CD4-positive, alpha-beta T cell treated with Interferon alpha-2 for 1 hour (primary cell): ENCODE results near the gene NCOA1.
"Not testable (repeated sequence)": the region's sequence is repeated elsewhere in the genome, so short reads cannot be mapped to it uniquely, and the experiment has no call there.

Source experiments
- DNase-seq, 2 donors: peaks; one replicate each; pipeline ENCODE4 v3.0.0-alpha.2; 2020 to 2022

NCOA1 gene

GRCh38 chr2:24644032-24644431, 153.0 kb downstream of the NCOA1 start:
- DNase-seq, result no peak

GRCh38 chr2:24650997-24651642, 160.1 kb downstream of the NCOA1 start:
- DNase-seq, result no peak

- DNase-seq, result no peak
Observed at GRCh38 chr2:24651643-24652003, 160.6 kb downstream of the NCOA1 start.

DNA sequence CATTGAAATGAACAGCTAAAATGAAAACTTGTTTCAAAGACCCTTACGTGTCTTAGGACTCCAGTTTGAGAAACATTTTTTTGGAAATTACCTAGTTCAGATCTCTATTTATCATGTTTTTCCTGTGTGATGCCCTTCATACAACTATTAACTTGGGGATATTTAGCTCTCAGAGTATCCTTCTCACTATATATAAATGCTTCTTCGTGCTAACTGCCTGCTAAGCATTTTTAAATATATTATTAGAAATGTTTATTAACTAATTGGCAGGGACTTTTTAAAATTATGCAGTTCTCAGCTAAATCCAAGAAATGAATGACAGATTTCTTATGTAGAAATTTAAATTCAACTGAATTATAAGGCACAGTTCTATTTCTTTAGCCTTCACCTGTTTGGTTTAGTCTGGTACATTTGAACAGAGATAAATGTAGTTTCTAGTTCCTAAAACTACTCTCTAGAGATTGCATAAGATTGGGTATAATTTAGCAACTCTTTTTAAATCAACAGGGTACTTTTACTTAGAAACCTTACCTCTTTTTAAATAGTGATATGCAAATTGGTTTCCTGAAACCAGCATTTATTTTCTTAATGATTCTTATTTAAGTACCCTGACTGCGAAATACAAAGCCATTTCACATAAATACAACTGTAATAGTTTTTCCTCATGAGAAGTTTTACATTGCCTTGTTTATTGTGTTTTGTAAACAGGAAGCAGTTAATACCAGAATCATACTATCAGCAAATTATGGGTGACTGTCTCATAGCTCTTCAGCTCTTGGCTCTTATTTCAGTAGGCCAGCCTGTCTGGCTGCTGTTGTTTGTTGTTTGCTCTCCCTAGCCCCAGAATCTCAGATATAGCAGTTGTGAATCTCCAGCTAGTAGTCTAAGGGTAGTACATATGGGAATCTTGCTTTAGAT, 161.5 kb downstream of the NCOA1 start:
- DNase-seq, result no peak

- no peak for DNase-seq
Observed at GRCh38 chr2:24657818-24658217, 166.8 kb downstream of the NCOA1 start.

DNA sequence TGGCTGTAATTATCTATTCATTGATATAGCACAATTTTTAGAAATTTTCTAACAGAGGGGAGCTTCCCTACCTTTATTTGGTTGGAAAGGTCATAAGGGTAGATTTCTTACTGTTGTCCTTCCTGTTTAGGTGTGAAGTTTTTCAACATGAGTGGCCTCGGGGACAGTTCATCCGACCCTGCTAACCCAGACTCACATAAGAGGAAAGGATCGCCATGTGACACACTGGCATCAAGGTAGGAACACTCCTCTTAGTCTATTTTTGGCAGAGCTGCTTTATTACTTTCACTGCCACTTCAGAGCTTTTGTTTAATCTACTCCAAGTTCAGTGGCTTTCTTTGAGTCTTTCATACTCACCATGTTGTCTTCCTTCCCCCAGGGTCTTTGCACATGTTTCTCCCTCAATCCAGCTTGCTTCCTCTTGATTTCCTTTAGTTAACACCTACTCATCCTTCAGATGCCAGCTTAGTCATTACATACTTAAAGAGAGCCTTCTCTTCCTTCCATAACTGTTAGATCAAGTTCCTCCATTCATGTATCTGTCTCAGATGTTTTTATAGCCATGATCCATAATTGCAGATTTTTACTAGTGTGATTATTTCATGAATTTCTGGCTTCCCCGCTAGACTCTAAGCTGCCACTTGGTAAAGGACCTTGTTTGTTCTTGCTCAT, 167.6 kb downstream of the NCOA1 start:
- DNase-seq, result no peak

DNA sequence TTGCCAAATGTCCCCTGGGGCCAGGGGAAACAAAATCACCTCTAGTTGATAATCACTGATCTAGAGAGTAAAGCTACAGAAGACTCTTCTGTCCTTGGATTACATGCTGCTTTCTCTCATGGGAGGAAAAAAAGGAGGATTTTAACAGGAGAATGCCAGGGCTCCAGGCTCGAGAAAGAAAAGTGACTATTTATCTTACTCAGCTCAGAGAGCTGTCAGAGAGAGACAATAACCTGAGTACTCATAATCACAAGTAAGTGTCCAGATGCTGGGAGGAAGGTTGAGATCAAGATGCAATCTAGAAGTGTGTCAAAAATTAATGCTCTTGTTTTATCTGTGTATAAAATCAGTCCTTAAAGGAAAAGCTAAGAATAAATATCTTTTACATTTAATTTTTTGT, 168.8 kb downstream of the NCOA1 start:
- no peak for DNase-seq

DNA sequence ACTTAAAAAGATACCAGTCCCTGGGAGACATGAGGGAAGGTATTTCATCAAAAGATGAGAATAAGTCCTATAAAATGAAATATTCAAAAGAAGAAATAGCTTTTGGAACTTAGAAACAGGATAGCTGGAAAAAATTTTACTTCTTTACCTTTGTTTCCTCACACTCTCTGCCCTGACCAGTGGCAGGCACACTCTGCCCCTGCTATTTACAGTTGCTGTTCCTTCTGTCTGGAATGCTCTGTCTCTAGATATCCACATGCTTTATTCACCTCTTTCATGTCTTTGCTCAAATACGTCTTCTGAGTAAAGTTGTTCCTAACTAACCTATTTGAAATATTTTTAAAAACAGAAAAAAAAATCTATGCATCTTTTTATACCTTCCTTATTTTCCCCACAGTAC, 176.5 kb downstream of the NCOA1 start:
- DNase-seq, result no peak

DNA sequence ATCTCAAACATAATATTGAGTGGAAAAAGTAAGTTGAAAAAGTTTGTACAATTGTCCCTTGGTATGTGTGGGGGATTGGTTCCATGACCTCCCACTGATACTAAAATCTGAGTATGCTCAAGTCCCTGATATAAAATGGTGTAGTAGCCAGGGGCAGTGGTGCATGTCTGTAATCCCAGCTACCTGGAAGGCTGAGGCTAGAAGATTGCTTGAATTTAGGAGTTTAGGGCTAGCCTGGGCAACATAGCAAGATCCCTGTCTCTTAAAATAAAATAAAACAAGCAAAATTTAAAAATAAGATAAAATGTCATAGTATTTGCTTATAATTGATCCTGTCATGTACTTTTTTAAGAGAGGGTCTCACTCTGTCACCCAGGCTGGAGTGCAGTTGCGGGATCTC, 180.2 kb downstream of the NCOA1 start:
- DNase-seq, result no peak

- no peak for DNase-seq
Observed at GRCh38 chr2:24672589-24672988, 181.5 kb downstream of the NCOA1 start.

GRCh38 chr2:24675338-24675737, 184.3 kb downstream of the NCOA1 start:
- DNase-seq, result no peak

GRCh38 chr2:24676493-24676892, 185.4 kb downstream of the NCOA1 start:
- DNase-seq, result no peak

GRCh38 chr2:24678066-24678465, 187.0 kb downstream of the NCOA1 start:
- DNase-seq, result not testable (repeated sequence)

DNA sequence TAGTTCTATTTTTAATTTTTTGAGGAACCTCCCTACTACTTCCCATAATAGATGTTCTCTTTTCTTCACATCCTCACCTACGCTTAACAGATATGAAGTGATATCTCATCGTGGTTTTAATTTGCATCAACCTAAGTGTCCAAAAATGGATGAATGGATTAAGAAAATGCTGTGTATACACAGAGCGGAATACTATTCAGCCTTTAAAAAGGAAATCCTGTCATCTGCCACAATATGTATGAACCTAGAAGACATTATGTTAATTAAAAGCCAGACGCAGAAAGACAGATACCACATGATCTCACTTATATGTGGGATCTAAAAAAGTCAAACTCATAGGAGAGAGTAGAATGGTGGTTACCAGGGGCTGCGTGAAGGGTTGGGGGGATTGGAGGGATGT, 189.1 kb downstream of the NCOA1 start:
- DNase-seq, result no peak

DNA sequence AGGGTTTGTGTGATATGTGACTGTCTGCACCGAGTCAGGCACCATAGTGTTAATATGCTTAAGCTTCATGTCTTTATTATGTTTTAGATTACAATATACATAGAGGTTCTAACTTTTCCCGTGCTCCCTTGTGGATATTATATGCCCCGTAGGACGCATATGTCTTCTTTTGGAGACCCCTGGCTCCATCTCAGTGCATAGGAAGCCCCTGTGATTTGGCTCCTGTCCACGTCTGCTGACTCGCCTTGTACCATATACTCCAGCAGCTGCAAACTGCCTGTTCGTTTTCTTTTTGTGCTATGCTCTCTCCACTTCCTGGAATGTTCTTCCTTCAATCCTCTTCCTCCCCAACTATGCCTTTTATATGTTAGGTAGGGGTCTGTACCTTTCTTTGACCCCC, 191.2 kb downstream of the NCOA1 start:
- no peak for DNase-seq

DNA sequence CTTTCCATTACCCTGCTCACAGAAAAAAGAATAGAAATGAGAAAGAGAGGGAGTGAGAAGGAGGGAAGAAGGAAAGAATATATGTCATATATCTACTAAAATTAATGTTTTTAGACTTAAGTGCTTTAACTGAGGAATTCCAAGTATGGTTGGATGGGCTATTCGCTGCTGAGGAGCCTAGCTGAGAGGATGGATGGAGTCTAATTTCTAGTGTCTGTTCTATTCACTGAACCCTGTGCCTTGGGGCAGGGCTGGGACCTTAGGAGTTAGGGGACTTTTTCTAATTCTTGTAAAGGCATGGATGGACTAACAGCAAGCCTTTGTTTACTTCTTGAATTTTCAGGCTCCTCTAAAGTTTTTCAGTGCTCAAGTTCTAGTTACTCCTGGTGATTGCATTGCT, 192.4 kb downstream of the NCOA1 start:
- no peak for DNase-seq

GRCh38 chr2:24690524-24690923, 199.5 kb downstream of the NCOA1 start:
- no peak for DNase-seq

DNA sequence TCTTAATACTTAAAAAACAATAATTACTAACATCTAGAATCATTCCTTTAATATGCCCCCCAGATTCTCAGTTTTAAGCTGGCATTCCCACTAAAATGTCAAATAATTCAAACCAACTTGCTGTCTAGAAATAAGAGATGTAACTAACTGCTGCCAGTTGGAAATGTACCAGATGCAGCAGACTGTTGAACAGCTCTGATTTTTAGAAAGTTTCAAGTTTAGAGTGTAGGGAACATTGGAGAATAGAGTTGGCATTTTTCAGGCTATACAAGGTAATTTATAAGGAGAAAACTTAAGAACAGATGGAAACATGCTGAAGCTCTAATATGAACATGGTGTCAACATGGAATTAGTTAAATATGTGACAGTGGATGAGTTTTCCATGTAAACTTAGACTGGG, 200.8 kb downstream of the NCOA1 start:
- no peak for DNase-seq

- DNase-seq, result no peak
Observed at GRCh38 chr2:24697792-24698191, 206.7 kb downstream of the NCOA1 start.

- DNase-seq, result no peak
Observed at GRCh38 chr2:24702800-24703199, 211.7 kb downstream of the NCOA1 start.

- DNase-seq, result no peak
Observed at GRCh38 chr2:24704692-24705091, 213.6 kb downstream of the NCOA1 start.

GRCh38 chr2:24707143-24707542, 216.1 kb downstream of the NCOA1 start:
- no peak for DNase-seq

DNA sequence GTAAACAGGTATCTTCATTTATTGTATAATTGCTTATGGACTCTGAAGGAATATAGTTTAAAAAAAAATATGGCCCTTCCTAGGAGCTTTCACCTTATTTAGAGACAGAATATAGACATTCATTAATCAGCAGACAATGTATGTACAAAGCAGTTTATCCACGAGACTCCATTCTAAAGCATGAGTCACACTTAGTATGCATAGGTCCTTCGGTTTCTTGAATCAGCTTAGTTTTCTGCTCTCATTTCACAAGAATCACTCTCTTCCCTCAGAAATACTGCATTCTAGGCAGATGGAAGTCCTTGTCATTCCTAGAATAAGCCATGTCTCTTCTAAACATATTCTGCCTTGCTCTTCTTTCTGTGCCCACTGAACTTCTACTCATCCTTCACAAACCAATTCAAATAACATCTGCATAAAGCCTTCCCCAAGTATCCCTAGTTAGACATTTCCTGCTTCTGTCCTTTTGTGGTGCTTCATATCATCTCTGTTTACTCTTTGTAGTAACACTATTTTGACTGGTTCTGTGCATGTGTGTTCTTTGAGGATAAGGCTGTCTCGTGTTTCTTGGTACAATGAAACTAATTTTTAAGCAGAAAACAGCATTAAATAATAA, 217.6 kb downstream of the NCOA1 start:
- DNase-seq, result no peak

DNA sequence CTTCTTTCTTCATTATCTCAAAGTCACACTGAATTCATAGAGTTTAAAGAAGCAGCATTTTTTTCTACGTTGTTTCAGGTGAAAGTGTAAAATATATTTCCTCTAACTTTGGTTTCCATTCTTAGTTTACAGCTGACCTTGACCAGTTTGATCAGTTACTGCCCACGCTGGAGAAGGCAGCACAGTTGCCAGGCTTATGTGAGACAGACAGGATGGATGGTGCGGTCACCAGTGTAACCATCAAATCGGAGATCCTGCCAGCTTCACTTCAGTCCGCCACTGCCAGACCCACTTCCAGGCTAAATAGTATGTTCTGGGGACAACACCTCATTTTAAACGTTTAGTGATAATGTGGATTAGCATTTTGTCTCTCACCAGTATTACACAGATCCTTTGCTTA, 219.8 kb downstream of the NCOA1 start:
- DNase-seq, result no peak
